22Rv1 (cell line): Measurements from ENCODE around the gene A4GNT.

Experiments
- CTCF ChIP-seq: fragments of 450-650 bp; IDR thresholded peaks from 2 replicates; pipeline ENCODE4 v1.5.1; 2017; ENCODE audit warnings: mild to moderate bottlenecking
- ZFX ChIP-seq: fragments of 450-650 bp; IDR thresholded peaks from 2 replicates; pipeline ENCODE4 v1.6.1; 2017; ENCODE audit warnings: antibody characterized with exemption, borderline replicate concordance

- no peak for TF ChIP-seq CTCF
- TF ChIP-seq ZFX: no peak
Observed at GRCh38 chr3:138135833-138136194, 3.6 kb upstream of the A4GNT start.
